GM10266 (cell line): ENCODE measurements around the gene SLC2A1.
"Not testable (repeated sequence)": the region's sequence is repeated elsewhere in the genome, so short reads cannot be mapped to it uniquely, and the experiment has no call there.

ENCODE experiments used
- DNase-seq: peaks from one replicate; pipeline ENCODE4 v3.0.0; 2012; ENCODE audit errors: extremely low spot score
- CTCF ChIP-seq: IDR thresholded peaks from 2 replicates; pipeline ENCODE4 v1.5.1; 2012; ENCODE audit warnings: mild to moderate bottlenecking, low read depth; ENCODE audit not compliant: control insufficient read depth, insufficient read depth; ENCODE audit errors: missing control alignments

Gene SLC2A1

GRCh38 chr1:42917241-42917495 is 41.5 kb downstream of the SLC2A1 start:
- no peak for TF ChIP-seq CTCF

GRCh38 chr1:42915456-42915855 is 43.2 kb downstream of the SLC2A1 start:
- TF ChIP-seq CTCF = no peak

More at GRCh38 chr1:42917241-42917495, 41.5 kb downstream of the SLC2A1 start:
- no peak for DNase-seq

GRCh38 chr1:42914092-42914627 is 44.5 kb downstream of the SLC2A1 start:
- no peak for DNase-seq
- TF ChIP-seq CTCF = no peak

More at GRCh38 chr1:42915456-42915855, 43.2 kb downstream of the SLC2A1 start:
- no peak for DNase-seq

- DNase-seq = peak; percentile 74
- peak; percentile 63 for TF ChIP-seq CTCF
Observed at GRCh38 chr1:42913426-42914091, 45.1 kb downstream of the SLC2A1 start.

GRCh38 chr1:42910985-42911384 is 47.7 kb downstream of the SLC2A1 start:
- no peak for TF ChIP-seq CTCF
- no peak for DNase-seq

- TF ChIP-seq CTCF = no peak
Observed at GRCh38 chr1:42908046-42908445, 50.6 kb downstream of the SLC2A1 start.

GRCh38 chr1:42904434-42904833 is 54.2 kb downstream of the SLC2A1 start:
- TF ChIP-seq CTCF = no peak
- DNase-seq = no peak

More at GRCh38 chr1:42908046-42908445, 50.6 kb downstream of the SLC2A1 start:
- DNase-seq = no peak

GRCh38 chr1:42899960-42900359 is 58.7 kb downstream of the SLC2A1 start:
- not testable (repeated sequence) for DNase-seq
